ENCODE results near the gene PEX14.

The PEX14 gene

GRCh38 chr1:10613861-10614260 is 139.1 kb downstream of the PEX14 start:
- TF ChIP-seq OSR1 (CRISPR knock-in tag; IDR thresholded peaks at IDR 0.05): no peak
- no peak for TF ChIP-seq ZFP3 (CRISPR knock-in tag; IDR thresholded peaks at IDR 0.05)
- ATAC-seq: no peak

- TF ChIP-seq GLIS3 (CRISPR knock-in tag; IDR thresholded peaks at IDR 0.05) (no peak), TSHZ2 (CRISPR knock-in tag; IDR thresholded peaks at IDR 0.05) (no peak), ZNF565 (CRISPR knock-in tag; conservative IDR thresholded peaks at IDR 0.05; ENCODE audit: low read depth) (no peak), ZFP3 (CRISPR knock-in tag; IDR thresholded peaks at IDR 0.05) (no peak), ZFP30 (CRISPR knock-in tag; IDR thresholded peaks at IDR 0.05) (no peak)
- ATAC-seq: no peak
Observed at GRCh38 chr1:10614377-10615225, 139.9 kb downstream of the PEX14 start.

GRCh38 chr1:10615332-10615731 is 140.6 kb downstream of the PEX14 start:
- ATAC-seq: no peak
- TF ChIP-seq ZC3H10 (CRISPR knock-in tag; IDR thresholded peaks at IDR 0.05): no peak
- no peak for TF ChIP-seq ISL1 (CRISPR knock-in tag; IDR thresholded peaks at IDR 0.05)
- TF ChIP-seq TCF4 (CRISPR knock-in tag; IDR thresholded peaks at IDR 0.05; ENCODE audit: borderline replicate concordance): no peak
- TF ChIP-seq PPARA (CRISPR knock-in tag; IDR thresholded peaks at IDR 0.05; ENCODE audit: borderline replicate concordance): no peak
- no peak for TF ChIP-seq CREB5 (CRISPR knock-in tag; IDR thresholded peaks at IDR 0.05; ENCODE audit: low read depth)
- no peak for TF ChIP-seq POU6F1 (CRISPR knock-in tag; IDR thresholded peaks at IDR 0.05; ENCODE audit: borderline replicate concordance, low read depth)
- TF ChIP-seq SNAI2 (CRISPR knock-in tag; IDR thresholded peaks at IDR 0.05): no peak
- no peak for TF ChIP-seq ARNTL (CRISPR knock-in tag; IDR thresholded peaks at IDR 0.05; ENCODE audit: borderline replicate concordance, low read depth)
- no peak for TF ChIP-seq ZFP30 (CRISPR knock-in tag; IDR thresholded peaks at IDR 0.05)
- no peak for TF ChIP-seq BACH2 (CRISPR knock-in tag; IDR thresholded peaks at IDR 0.05; ENCODE audit: borderline replicate concordance)
- no peak for TF ChIP-seq TSHZ2 (CRISPR knock-in tag; IDR thresholded peaks at IDR 0.05)
- no peak for TF ChIP-seq ZFP3 (CRISPR knock-in tag; IDR thresholded peaks at IDR 0.05)
- no peak for TF ChIP-seq ZNF565 (CRISPR knock-in tag; conservative IDR thresholded peaks at IDR 0.05; ENCODE audit: low read depth)
- TF ChIP-seq ZNF8 (CRISPR knock-in tag; IDR thresholded peaks at IDR 0.05): no peak
- TF ChIP-seq CSDC2 (CRISPR knock-in tag; IDR thresholded peaks at IDR 0.05): no peak
- no peak for TF ChIP-seq GLIS3 (CRISPR knock-in tag; IDR thresholded peaks at IDR 0.05)

- TF ChIP-seq ZNF565 (CRISPR knock-in tag; conservative IDR thresholded peaks at IDR 0.05; ENCODE audit: low read depth): no peak
- TF ChIP-seq RARB (CRISPR knock-in tag; IDR thresholded peaks at IDR 0.05): no peak
- no peak for TF ChIP-seq ZFP3 (CRISPR knock-in tag; IDR thresholded peaks at IDR 0.05)
- no peak for TF ChIP-seq SNAI2 (CRISPR knock-in tag; IDR thresholded peaks at IDR 0.05)
- TF ChIP-seq OSR1 (CRISPR knock-in tag; IDR thresholded peaks at IDR 0.05): no peak
- no peak for ATAC-seq
Observed at GRCh38 chr1:10615932-10616671, 141.4 kb downstream of the PEX14 start.

Measured in SK-N-SH treated with all-trans-retinoic acid at 6 μM for 48 hours (cell line).